NCI-H2227 (cell line): ENCODE measurements around the gene COMMD10.
"Not testable (repeated sequence)": the region's sequence is repeated elsewhere in the genome, so short reads cannot be mapped to it uniquely, and the experiment has no call there.

Source experiments
- DNase-seq: peaks from one replicate; lab custom pipeline; 2025; ENCODE audit not compliant: unreplicated experiment; lab: John Stamatoyannopoulos, UW

Gene COMMD10

DNA sequence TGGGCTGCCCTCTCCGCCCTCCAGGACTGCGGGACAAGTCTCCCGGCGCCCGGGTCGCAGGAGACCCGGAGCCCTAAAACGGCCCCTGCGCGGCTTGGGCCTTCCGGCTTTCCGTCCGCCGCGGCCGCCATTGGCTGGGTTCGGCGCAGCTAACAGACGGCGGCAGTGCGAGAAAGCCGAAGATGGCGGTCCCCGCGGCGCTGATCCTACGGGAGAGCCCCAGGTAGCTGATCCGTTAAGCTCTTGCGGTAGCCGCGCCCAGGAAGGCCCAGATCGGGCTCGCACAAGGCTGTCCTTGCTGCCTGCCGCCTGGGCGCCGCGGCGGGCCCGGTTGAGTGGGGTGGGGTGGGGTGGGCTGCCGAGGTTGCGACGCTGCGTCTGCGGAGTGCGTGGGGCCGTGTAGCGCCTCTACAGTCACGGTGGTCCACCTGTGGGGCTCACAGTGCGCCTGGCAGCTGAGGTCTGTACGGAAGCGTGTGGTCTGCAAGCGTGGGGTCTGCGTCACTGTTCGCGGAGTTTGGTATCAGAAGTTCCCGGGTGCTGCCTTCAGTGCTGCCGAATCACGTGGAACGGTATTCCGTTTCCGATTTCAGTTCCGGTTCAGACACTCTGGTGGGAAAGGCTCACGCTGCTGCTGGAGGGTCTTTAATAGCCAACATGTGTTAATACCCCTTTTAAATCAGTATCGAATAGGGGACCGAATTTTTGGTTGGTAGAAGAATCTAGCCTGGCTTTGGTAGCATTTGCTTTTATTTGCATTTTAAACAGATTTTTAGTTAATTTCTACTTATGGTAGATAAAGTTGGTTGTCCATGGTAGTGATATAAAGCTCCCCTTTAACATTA is at the start of gene COMMD10:
Gene COMMD10, plus strand, starts transcription at position 155 of the 845 bp plus-strand sequence.
- peak; percentile 83 for DNase-seq

DNA sequence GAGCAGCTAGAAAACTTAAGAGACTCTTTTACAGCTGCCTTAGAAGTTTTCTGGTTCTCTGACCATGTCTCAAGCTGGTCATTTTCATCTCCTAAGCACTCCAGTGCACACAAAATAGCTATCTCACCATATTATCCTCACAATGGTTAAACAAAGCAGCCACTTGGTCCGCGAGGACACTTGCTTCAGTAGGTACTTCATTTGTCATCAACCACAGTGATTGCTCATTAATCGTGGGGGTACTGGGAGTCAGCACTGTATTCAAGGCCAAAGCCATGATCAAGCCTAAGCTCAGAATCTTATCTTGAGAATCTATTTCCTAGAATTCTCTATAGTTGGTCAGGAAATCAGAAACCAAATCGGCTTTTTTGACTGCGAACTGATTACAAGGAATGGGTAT is 49.7 kb upstream of the COMMD10 start:
- no peak for DNase-seq

DNA sequence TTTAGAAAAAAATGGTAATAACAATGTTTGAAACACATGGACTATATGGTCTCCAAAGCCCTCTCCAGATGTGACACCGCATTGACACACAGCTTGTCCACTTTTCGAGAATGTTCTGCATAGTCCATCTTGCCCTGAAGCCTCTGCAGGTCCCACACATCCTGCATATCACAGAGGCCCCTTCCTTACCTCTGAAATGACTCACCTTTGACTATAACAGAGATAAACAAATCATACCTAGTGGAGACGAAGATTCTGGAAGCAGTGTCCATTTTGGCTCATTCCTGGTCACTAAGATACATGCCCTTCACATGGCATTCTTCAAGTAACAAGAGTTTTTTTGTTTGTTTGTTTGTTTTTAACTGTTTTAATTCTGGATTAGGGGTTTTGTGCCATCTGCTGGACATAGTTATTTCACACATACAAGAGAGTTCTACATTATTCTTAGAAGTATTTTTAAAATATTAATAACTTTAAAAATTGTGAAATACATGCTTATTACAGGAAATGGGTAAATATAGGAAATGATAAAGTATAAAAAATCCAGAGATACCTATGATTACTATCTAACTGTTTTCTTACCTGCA is 47.5 kb upstream of the COMMD10 start:
- no peak for DNase-seq

DNA sequence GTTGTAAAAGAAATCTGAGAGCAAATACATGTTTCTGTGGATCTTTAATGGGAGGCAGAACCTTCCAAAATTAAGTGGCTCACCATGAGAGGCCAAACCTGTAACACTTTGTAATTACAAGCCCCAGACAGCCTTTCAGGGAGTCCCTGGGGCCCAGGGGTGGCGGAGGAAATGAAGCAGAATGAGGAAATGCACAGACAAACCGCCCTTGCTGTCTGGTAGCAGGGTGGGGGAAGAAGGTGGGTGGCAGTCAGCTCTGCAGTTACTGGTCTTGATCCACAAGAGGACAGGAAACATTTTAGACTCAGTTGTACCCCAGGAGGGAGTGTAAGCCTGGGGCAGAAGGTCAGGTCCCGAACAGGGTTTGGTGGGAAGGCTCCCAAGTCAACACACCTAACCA is 46.0 kb upstream of the COMMD10 start:
- no peak for DNase-seq

DNA sequence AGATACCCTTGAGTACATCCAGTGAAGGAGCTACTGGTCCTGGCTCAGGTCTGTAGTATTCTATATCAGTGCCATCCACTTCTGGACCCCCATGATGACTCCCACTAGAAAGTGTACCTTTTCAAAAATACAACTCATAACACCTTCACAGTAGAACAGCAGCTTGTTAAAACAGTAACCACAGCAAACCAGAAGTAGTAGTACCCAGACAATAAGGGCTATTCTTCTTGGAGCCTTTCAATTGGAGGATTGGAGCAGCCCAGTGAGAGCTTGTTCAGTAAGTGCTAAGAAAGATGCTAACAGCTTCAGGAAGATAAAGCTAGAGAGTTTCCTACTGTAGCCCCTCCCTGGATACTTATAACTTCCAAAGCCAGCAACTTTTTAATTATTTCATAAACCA is 42.5 kb upstream of the COMMD10 start:
- DNase-seq = no peak

DNA sequence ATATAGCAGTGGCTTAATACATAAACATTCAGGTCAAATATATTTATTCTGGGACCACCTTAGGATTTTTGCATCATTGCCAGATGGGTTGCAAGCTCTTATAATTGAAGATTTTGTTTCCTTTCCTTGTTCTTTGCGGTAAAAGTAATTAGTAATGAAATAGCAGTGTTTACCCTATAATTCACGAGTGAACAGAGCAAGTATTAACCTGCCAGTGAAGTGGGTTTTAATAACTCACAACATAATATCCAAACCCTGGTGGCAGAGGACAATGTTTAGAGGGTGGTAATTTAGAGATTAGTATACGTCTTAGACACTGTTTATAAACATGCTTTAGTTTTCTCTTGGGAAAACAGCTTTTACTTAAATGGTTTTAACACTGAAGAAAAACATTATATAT is 40.8 kb upstream of the COMMD10 start:
- DNase-seq = no peak

DNA sequence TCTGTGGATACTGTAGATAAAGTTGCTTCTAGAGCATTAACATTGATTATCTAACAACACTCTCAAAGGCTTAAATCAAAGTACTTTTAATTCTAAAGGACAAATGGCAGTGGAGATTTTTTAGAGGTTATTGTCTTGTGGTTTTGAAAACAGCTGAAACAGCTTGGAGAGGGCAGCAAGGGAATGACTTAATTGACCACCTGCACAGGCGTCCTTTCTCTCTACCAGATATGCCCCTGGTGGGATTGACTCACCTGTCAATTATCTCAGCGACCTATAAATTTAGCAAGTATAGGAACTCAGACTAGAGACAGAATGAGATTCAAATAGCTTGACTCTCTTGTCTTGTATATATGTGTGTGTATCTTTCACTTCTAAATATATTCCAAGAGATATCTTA is 39.0 kb upstream of the COMMD10 start:
- no peak for DNase-seq

DNA sequence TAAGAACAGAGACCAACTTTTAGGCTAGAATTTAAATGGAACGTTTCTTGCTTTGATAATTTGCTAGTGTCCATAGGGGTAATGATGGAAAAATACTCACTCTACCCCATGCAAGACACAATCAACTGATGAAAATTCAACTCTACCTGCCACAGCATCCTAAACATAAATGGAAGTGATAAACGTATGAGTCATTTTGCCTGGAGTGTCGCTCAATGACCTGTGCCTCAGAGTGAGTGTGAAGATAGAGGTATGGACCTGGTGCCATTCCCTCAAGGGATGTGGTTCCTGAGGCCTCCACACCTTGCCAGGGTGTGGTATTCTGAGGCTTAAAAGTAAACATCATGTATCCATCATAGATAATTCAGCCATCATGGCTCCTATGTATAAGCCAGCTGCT is 38.6 kb upstream of the COMMD10 start:
- no peak for DNase-seq

DNA sequence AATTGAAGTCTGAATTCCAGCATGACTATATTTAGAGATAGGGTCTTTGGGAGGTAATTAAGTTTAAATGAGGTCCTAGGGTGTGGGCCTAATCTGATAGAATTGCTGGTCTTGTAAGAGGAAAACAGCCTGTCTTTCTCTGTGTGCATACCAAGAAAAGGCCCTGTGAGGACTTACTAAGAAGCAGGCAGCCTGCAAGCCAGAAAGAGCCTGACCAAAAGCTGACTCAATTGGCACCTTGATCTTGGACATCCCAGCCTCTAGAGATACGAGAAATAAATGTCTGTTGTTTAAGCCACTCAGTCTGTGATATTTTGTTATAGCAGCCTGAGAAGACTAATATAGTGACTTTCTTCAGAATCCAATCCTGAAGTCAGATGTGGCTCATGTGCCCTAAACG is 38.0 kb upstream of the COMMD10 start:
- no peak for DNase-seq

DNA sequence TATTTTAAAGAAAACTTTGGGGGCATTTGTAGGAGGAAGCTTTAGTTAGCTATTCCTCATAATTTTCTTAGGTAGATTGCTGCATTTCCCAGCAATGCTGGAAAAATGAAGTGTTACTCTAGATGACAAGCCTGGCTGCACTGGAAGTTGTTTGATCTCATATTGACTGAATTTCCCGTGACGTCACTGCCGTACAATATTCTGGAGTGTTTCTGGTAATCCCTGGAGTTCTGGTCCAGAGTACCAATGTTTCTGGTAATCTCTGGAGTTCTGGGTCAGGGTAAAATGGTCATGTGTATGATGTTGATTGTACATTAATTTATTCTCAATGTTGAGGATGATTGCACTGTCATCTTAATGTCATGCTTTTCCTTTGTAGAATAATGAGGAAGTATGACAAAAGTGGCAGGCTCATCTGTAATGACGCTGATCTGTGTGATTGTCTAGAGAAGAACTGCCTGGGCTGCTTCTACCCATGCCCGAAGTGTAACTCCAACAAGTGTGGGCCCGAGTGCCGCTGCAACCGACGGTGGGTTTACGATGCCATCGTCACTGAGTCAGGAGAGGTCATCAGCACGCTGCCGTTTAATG is 26.4 kb upstream of the COMMD10 start:
- DNase-seq = no peak

DNA sequence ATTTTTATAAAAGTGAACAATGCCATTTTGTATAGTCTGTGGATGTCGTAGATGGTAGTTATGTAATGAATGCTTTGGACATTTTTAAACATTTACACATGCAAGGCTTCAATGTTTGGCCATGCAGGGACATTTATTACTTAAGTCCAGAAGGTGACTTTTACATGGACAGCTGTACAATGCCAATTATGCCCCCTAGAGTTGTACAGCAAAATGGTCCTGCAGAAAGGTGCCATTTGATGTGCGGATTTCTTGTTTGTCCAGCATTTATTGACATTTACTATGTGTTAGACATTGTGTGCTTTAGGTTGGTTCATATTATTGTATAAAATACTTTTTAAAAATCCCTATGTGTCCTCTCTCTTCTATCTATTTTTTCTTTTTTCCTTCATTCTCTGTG is 22.5 kb upstream of the COMMD10 start:
- DNase-seq = no peak

DNA sequence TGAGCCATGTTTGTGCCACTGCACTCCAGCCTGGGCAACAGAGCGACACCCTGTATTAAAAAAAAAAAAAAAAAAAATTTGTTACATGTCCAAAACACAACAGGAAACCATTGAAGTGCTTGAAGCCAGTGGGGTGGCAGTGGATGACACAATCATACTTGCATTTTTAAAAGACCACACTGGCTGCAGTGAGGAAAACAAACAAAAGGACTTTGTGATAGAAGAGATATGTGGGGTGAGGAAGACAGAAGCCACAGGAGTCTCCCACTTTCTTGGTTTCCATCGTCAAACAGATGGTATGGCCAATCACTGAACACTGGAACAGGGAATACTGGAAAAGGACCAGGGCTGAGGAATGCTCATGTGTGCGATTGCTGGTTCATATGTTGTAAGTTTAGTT is 20.9 kb upstream of the COMMD10 start:
- no peak for DNase-seq

DNA sequence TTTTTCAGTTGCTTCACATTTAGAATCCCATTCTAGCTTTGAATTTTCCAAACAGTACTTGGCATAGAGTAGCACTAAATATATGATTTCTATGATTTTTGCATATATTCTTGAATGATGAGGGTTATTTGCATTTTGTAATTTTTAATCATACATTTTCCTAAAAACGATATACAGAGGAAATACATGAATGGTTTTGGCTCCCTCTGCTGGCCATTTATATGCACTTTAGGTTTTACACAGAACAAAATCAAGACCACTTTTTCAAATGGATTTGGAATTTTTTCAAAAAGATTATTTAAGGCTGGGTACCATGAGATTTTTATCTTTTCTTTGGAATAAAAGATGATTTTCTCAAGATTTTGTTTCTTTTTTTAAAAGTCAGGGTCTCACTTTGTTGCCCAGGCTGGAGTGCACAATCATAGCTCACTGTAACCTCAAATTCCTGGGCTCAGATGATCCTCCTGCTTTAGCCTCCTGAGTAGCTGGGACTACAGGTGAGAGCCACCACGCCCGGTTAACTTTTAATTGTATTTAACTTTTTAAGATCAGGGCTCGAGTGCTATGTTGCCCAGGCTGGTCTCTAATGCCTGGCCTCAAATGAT is 16.7 kb upstream of the COMMD10 start:
- DNase-seq = peak; percentile 36

DNA sequence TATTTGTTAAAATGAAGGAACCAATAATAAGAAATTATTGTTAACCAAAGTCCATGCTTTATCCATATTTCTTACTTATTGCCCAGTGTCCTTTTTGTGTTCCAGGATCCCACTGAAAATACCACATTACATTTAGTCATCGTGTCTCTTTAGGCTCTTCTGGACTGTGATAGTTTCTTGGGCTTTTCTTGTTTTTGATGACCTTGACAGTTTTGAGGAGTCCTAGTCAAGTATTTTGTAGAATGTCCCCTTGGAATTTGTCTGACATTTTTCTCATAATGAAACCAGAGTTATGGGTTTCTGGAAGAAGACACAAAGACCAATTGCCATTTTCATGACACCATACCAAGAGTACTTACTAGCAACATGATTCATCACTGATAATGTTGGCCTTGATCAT is 13.6 kb upstream of the COMMD10 start:
- DNase-seq = no peak

DNA sequence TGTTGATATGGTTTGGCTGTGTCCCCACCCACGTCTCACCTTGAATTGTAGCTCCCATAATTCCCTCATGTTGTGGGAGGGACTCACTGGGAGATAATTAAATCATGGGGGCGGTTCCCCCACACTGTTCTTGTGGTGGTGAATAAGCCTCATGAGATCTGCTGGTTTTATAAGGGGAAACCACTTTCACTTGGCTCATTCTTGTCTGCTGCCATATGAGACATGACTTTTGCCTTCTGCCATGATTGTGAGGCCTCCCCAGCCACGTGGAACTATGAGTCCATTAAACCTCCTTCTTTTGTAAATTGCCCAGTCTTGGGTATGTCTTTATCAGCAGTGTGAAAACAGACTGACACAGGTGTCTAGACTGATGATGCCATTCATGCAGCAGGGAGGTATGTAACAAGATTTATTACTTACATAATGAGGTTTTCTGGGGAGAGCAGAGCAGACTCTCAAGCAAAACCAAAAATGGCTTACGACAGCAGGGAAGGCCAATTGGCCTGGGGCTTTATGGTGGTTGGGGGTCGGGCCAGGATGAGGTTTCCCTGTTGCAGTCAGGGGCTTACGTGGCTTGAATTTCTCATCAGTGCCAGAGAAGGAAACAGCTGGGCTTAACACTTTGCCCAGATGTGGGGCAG is 9.5 kb upstream of the COMMD10 start:
- DNase-seq = no peak

DNA sequence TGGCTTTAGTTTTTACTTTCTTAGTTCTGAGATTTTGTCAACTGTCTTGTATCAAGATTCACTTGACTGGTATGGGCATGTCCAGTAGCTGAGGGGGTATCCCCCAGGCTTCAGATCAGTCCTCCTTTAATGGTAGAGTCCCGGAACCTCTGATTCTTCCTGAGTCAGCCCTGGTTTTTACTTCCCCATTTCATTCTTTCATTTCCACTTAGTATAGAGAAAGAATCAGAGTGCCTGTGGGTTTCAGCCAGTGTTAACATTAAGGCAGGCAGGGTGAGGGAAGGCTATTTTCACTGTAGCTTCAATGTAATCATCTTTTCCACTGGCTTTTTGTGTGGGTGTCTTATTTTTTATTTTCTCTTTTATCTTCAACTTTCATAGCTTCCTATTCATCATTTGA is 8.3 kb upstream of the COMMD10 start:
- no peak for DNase-seq

DNA sequence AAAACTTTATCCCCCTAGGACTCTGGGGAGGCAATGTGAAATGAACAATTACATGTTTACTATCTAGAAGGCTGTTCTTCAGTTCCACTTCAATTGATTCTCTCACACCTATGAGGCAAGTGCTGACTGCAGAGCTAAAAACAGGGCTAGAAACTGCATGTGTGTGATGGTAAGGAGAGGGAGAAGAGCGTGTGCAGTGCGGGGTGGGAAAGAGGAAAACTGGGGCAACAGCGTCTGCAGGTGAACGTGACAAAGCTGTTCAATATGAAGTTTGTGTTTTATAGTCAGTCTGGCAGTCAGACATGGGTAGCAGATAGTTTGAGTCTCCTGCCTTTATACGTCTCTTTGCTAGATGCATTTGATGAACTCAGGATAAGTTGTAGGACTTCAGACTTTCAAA is 6.6 kb upstream of the COMMD10 start:
- no peak for DNase-seq

DNA sequence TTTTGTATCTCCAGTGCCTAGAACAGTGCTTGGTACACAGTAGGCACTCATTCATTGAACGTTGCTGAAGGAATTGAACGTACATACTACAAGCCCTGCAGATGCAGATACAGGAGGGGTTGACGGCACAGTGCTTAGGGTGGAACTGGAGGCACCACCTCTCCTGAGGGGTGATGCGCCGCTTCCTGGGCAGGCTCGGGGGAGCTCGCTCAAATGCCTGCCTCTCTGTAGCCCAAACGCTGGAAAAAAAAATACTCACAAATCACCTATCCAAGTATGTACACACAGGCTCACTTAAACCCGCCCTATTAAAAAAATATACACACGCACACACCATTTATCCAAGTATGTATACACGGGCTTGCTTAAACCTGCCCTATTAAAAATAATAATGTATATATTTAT is 536 bp upstream of the COMMD10 start:
- peak; percentile 9 for DNase-seq

DNA sequence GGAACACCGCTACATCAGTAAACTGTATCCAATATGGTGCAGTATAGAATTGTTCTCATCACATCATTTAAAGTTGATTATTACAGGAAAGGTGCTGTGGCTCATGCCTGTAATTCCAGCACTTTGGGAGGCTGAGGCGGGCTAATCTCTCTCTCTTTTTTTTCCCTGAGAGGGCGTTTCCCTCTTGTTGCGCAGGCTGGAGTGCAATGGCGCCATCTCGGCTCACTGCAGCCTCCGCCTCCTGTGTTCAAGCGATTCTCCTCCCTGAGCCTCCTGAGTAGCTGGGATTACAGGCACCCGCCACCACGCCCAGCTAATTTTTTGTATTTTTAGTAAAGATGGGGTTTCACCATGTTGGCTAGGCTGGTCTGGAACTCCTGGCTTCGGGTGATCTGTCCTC is 1.5 kb downstream of the COMMD10 start:
- DNase-seq = not testable (repeated sequence)

DNA sequence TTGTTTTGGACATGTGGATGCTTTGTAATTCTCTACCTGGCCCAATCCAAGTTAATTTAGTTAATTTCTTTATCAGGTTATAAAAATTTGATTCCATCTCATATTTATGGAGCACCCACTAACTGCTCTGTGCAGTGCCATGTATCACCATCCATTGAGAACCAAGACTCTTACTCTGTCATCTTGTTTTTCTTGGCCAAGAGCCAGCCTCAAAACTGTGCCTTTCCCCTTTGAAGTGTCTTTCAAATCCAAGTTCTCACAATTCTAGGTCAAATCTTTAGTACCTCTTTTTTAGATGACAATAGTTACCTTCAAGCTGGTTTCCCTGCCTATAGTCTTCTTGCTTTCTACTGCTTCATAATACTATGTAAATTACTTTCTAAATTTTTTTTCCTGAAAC is 3.2 kb downstream of the COMMD10 start:
- DNase-seq = no peak

DNA sequence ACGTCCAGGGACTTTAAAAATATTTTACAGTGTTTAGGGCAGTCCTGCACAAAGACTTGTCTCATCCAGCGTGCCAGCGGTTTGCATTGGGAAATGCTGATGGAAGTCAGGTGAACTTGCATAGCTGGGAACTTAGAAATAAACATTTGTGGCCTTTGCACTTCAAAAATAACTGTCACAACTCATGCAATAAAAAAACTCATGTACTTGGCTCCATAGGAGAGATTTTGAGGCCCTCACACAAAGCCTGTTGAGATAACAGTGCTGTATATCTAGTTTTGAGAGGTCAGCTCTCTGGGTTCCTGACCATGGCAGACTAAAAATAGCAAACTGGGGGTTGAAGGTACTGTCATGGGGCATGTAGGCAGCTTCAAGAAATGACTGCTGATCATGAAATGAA is 5.5 kb downstream of the COMMD10 start:
- no peak for DNase-seq

DNA sequence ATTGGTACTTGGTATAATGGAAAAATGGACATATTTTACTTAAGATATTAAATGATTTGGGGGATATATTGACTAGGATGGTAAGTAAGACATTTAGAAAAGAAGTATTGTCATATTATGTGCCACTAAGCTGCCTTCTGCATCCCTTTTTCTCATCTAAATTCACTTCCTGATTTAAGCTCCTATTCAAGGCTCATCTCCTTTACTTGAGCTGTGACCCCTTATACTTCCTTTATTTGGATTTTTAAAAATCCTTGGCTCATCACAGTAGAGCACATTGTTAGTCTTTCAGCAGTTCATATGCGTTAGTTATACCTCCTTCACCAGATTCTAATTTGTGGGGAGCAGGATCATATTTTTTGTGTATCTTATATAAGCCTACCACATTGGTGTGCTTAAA is 6.6 kb downstream of the COMMD10 start:
- DNase-seq = no peak
